Stimulated activated CD4-positive, alpha-beta T cell treated with anti-CD3 and anti-CD28 coated beads, TNF-alpha, amount 100 ng/mL, for 1 hour (primary cell): ENCODE results near the gene TPSD1.

Experiments used
- DNase-seq, 3 donors: peaks; one replicate each; pipeline ENCODE4 v3.0.0-alpha.2; 2020; ENCODE audit warnings: low read depth in 3 of 3, low spot score in 1 of 3

The TPSD1 gene

GRCh38 chr16:1297018-1297696 is 41.3 kb downstream of the TPSD1 start:
- no peak for DNase-seq

- DNase-seq: no peak
Measured at GRCh38 chr16:1298406-1298805, 42.5 kb downstream of the TPSD1 start.

GRCh38 chr16:1299012-1299867 is 43.4 kb downstream of the TPSD1 start:
- no peak for DNase-seq

GRCh38 chr16:1299868-1300203 is 44.0 kb downstream of the TPSD1 start:
- DNase-seq: no peak

- peak; percentile 35 to 58 (median 37) for DNase-seq
Measured at GRCh38 chr16:1300664-1301476, 45.0 kb downstream of the TPSD1 start.

- no peak for DNase-seq
Measured at GRCh38 chr16:1301562-1301961, 45.7 kb downstream of the TPSD1 start.

GRCh38 chr16:1305823-1306222 is 50.0 kb downstream of the TPSD1 start:
- no peak for DNase-seq

GRCh38 chr16:1306334-1306733 is 50.5 kb downstream of the TPSD1 start:
- DNase-seq: no peak

- no peak for DNase-seq
Measured at GRCh38 chr16:1308036-1308976, 52.4 kb downstream of the TPSD1 start.
